ENCODE data around the gene RPE65.

DNA sequence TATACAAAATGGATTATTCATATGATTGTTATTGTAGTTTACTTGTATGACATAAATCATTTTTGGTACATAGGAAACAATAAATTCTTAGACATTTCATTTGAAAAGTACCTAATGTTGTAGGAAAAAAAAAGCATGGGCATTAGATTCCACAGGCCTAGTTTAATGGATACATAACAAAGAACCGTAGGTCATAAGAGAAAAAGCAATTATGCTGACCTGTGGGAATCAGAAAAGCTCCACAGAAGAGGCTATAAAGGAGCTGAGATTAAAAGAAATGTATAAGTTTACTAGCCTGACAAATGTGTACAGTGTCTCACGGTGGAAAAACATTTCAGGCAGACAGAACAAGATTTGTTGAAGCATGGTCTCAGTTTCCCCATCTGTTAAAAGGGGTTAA lies 43.4 kb upstream of the RPE65 start:
- TF ChIP-seq, protein P1, sequence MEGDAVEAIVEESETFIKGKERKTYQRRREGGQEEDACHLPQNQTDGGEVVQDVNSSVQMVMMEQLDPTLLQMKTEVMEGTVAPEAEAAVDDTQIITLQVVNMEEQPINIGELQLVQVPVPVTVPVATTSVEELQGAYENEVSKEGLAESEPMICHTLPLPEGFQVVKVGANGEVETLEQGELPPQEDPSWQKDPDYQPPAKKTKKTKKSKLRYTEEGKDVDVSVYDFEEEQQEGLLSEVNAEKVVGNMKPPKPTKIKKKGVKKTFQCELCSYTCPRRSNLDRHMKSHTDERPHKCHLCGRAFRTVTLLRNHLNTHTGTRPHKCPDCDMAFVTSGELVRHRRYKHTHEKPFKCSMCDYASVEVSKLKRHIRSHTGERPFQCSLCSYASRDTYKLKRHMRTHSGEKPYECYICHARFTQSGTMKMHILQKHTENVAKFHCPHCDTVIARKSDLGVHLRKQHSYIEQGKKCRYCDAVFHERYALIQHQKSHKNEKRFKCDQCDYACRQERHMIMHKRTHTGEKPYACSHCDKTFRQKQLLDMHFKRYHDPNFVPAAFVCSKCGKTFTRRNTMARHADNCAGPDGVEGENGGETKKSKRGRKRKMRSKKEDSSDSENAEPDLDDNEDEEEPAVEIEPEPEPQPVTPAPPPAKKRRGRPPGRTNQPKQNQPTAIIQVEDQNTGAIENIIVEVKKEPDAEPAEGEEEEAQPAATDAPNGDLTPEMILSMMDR (conservative IDR thresholded peaks at IDR 0.05): no peak
- TF ChIP-seq EZH2 (IDR thresholded peaks at IDR 0.05; ENCODE audit: low read depth): no peak
